ENCODE measurements around the gene TRIM73. TPM values are rescaled to one million over a fixed set of nuclear protein-coding genes. Genes with fewer than 3 reads are reported as not detected.

Gene TRIM73
- 0.55 and 0.62 TPM in 2 replicates for total RNA-seq

DNA sequence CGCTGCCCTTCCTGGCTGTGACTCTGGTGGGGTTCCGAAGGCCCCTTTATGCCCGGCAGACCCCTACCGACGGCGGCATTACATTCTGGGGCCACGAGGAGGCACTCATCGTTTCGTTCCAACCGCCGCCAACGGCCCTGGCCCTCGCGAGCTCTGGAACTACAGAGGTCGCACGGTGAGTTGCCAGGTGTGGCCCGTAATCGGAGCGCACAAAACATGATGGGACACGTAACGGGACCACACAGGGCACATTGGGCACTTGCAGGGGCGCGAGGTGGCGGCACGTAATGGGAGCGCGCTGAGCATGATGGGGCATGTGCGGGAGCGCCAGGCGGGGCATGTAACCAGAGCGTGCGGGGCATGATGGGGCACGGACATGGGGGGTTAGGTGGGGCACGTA, at the start of gene TRIM73:
Gene TRIM73 (plus strand): TSS at position 301 of the 400 bp plus-strand sequence. CDS start 3,305 bp downstream, outside the sequence.

Other genes starting within 250 kb of the TRIM73 start
- gene POM121C, start 90.7 kb downstream of the TRIM73 start, total RNA-seq = 11.6 and 13.1 TPM in 2 replicates
- 0.11 and 0.12 TPM in 2 replicates for gene SPDYE5, start 96.7 kb downstream of the TRIM73 start, total RNA-seq

Measured in uterine smooth muscle cell (primary cell).